HG03064 (cell line): ENCODE data around the gene COL21A1.

Experiments used
- ATAC-seq: cut with Tn5 transposase; IDR thresholded peaks from one replicate; pipeline ENCODE4 v1.9.1; 2021; ENCODE audit warnings: low read depth; ENCODE audit not compliant: unreplicated experiment

The COL21A1 gene

GRCh38 chr6:56144538-56145324, 102.6 kb downstream of the COL21A1 start:
- no peak for ATAC-seq

- no peak for ATAC-seq
Measured at GRCh38 chr6:56143796-56144195, 103.6 kb downstream of the COL21A1 start.

- ATAC-seq = no peak
Measured at GRCh38 chr6:56140090-56140489, 107.3 kb downstream of the COL21A1 start.

- ATAC-seq = no peak
Measured at GRCh38 chr6:56115715-56116114, 131.7 kb downstream of the COL21A1 start.

GRCh38 chr6:56109149-56109548, 138.2 kb downstream of the COL21A1 start:
- no peak for ATAC-seq

- no peak for ATAC-seq
Measured at GRCh38 chr6:56106231-56106630, 141.1 kb downstream of the COL21A1 start.

DNA sequence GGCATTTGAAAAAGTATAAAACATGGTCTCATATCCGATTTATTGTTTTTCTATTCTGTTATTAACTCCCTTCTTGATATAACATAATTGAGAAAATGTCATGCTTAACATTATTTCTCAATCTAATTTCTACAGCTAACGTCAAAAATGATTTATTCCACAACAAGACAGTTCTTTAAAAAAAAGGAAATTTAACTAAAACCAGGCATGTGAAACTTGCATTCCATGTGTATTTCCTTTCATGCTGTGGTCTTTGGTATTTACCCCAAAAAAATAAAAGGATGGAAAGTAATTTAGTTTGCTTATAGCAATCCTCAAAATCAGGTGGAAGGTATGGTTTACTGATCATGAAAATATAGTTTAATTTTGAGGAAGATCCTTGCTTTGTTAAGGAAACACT, 142.8 kb downstream of the COL21A1 start:
- ATAC-seq = no peak

- ATAC-seq = no peak
Measured at GRCh38 chr6:56102216-56102615, 145.2 kb downstream of the COL21A1 start.

DNA sequence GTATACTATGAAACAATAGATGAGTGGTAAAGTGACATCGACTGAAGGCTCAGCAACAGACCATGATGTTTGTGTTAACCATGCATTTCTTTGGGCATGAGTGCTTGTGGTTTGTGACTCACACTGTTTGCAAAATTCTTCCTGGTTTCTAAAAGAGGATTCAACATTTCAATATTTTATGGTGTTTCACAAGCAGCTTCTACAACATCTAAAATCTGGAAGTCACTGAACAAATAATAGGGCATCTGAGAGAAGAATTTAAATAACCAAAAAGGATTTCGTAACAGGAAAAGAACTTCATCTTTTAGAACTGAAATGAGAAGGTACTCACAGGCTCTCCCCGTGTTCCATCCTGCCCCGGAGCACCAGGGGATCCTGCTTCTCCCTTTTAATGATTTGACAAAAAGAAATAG, 146.2 kb downstream of the COL21A1 start:
- no peak for ATAC-seq

DNA sequence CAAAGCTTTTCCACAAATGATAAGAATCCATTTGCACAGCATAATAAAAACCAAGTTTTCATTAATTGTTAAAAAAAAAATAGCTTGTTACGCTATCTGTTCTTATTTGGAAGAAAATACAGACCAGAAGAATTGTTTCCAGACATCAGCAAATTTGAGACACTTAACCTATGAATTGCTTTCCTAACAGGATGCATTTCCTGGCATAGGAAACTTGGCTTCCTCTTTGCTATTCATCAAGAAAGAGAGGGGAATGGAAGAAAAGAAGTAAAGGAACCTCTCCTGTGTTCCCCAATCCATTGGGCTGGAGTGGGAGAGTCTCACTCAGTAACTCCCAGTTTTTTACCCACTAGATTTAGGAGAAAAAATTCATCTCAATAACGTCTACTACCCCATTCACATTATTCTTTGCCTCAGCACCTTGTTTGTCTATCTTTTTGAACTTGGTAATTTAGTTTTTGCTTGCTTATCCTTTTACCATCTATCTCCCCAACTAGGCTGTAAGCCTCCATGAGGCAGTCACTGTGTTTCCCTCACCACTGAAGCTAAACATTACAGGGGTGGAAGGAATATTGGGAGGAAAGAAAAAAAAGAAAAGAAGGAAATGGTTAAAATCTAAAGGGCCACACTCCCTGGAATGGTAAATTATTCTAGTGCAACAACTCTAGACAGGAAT, 150.3 kb downstream of the COL21A1 start:
- ATAC-seq = no peak

DNA sequence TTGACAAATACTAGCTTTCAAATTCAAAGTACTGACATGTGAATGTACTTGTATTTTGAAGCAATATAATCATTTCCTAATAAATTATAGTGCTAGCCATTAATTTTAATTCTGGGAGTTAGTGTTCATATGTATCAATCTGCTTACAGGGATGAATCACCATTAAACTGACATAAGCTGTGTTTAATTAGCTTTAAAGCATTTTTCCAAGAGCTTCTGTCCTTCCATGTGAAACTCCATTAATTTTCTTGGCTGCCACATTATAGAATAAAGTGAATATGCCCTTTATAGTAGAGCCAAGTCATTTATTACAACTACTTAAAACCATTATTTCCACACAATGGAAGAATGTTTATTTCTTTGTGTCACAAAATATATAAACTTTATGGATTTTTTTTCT, 150.8 kb downstream of the COL21A1 start:
- no peak for ATAC-seq

GRCh38 chr6:56093776-56094175, 153.6 kb downstream of the COL21A1 start:
- ATAC-seq = no peak

DNA sequence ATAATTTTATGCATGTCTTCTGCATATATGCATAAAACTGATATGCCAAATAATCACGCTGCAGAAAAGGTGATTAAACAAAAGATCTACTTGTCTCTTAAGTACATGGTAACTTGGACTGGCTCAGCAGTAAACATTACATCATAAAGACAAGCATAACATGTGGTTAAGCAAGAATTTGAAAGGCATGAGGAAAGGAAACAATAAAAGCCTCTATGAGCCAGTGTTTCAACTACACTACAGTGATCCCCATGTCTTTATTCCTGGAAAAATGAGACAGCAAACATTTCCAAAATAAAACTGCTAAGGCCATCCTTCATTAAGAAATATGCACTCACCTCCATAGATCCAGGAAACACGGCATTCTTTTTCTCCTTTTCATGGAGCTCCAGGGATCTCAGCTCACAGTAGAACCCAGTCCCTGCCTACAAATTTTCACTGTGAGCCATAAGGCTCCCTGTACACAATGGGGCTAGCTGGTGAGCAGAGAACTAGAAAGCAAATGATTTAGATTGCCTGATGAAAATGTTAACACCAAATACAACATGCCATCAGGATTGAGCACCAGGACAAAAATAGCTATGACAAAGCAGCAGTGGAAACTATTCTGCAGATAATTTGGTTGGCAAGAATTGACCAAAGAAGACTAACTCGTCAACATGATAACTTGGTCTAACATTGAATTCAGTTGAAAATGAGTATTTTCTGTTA, 156.1 kb downstream of the COL21A1 start:
- no peak for ATAC-seq

GRCh38 chr6:56088641-56089040, 158.7 kb downstream of the COL21A1 start:
- no peak for ATAC-seq

GRCh38 chr6:56087421-56087820, 160.0 kb downstream of the COL21A1 start:
- ATAC-seq = no peak

- ATAC-seq = no peak
Measured at GRCh38 chr6:56079751-56080540, 167.4 kb downstream of the COL21A1 start.

DNA sequence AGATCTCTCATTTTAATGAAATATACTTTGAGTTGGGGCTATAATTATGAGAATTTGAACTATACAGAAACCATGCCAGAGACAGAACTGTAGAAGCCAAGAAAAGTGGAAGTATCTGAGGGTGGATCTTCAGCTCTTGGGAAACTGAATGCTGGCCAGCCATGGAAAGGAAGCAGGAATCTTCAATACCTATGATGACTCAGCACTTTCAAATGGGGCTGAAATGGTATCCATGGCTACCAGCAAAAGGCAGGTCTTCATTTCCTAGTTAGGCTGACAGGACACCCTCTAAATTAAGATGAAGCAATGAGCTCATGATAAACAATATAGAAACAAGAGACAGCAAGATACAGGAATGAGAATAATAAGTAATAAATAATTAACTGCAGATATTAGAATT, 171.3 kb downstream of the COL21A1 start:
- no peak for ATAC-seq

- no peak for ATAC-seq
Measured at GRCh38 chr6:56073761-56074160, 173.6 kb downstream of the COL21A1 start.

DNA sequence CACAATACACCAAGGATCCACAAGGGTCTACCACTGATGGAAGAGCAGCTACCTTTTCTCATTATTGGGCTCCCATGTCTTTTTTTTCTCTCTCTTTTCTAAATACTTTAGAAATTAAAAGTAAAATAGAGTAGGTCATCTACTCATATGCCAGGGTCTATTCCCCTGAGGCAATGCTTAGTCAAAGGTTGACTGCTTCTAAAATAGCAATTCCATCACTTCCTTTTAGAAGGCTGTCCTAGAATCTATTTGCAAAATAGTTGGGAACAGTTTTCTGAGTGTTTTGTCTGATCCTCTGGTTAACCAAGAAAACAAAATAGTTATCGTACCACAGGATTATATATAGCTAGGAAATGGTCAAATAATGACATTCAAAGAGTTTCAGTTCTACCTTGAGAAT, 174.1 kb downstream of the COL21A1 start:
- no peak for ATAC-seq

DNA sequence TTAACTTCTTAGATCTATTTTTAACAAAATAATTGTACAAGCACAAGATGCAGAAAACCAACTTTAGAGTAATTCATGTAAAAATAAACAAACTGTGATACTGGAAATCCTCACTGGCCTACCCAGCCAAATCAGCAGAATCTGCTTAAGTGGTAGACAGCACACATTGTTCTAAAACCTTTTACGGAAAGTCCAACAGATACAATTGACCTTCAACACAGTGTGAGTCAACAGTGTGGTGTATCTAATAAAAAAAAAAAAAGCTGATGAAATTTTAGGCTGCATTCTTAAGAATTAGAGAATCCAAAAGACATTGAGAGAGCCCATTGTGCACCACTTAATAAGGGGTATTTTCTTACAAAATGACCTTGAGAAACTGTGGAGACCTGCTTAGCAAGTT, 174.5 kb downstream of the COL21A1 start:
- no peak for ATAC-seq

DNA sequence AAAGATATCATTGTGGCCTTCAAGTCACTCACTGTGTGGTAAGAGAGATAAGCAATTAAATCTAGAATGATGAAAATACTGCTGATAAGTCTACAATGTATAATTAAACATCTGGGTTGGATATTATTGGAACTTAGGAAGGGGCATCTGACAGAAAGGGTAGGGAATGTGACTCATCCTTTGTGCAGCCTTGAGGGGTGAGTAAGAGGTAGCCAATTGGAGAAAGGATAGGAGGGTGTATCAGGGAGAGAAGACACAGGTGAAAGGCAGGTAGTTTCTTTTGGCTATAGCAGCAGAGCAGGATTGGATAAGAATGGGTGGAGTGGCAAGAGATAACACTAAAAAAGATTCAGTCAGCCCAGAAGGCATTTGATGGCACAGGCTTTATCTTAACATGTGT, 182.0 kb downstream of the COL21A1 start:
- ATAC-seq = no peak
